Measurements from ENCODE around the gene HNRNPM. TPM values are rescaled to one million over a fixed set of nuclear protein-coding genes. Genes with fewer than 3 reads are reported as not detected.
A peak's percentile ranks its signal among the peaks of the same experiment; 100 is the strongest.

HNRNPM gene
- 112 TPM for polyA plus RNA-seq (2013, experiment 1 of 2)
- polyA plus RNA-seq (2013, experiment 2 of 2): 111 TPM

GRCh38 chr19:8444677-8445487 lies at the start of gene HNRNPM:
Gene HNRNPM (plus strand): TSS chr19:8444975. CDS start chr19:8444999, 24 bp downstream.
- Histone ChIP-seq H2AK5ac (ENCODE audit: low read depth, low read length) (peak within 1 kb of the TSS; percentile 100), H2AFZ (ENCODE audit: low read length) (peak within 1 kb of the TSS; percentile 88), H3K79me1 (ENCODE audit: low read depth, low read length) (peaks cover 4% of the 10 kb centered on the region), H3K9me3 (replicated peaks in 1 of 2; ENCODE audit: control insufficient read depth in 2 of 2, insufficient read depth in 1 of 2, low read depth in 1 of 2, low read length in 2 of 2) (no peaks in the 10 kb centered on the region), H3K4ac (ENCODE audit: low read length) (peak within 1 kb of the TSS; percentile 98), H2BK12ac (ENCODE audit: low read length) (no peak within 1 kb of the TSS), H3K18ac (ENCODE audit: low read length) (peak within 1 kb of the TSS; percentile 99), H4K8ac (ENCODE audit: low read depth, low read length) (peak within 1 kb of the TSS; percentile 88), H3K36me3 (replicated peaks in 1 of 2; ENCODE audit: control insufficient read depth in 2 of 2, insufficient read depth in 2 of 2, low read length in 2 of 2) (peaks cover 2 to 37% of the 10 kb centered on the region in 2 donors), H2BK15ac (ENCODE audit: low read length) (peak within 1 kb of the TSS; percentile 90), H3K14ac (ENCODE audit: low read length) (peak within 1 kb of the TSS; percentile 97), H2BK120ac (ENCODE audit: low read depth, low read length) (peak within 1 kb of the TSS; percentile 93), H3K27ac (replicated peaks; ENCODE audit: low read length) (peak within 1 kb of the TSS; percentile 82), H3K27me3 (ENCODE audit: control insufficient read depth in 3 of 3, insufficient read depth in 3 of 3, low read depth in 1 of 3, low read length in 3 of 3) (no peaks in the 10 kb centered on the region), H4K91ac (ENCODE audit: low read depth, low read length, poor library complexity) (peak within 1 kb of the TSS; percentile 93), H2BK5ac (ENCODE audit: low read length) (peak within 1 kb of the TSS; percentile 97), H3K23ac (ENCODE audit: low read depth, low read length, poor library complexity) (peak within 1 kb of the TSS; percentile 99), H3K4me3 (ENCODE audit: low read length in 2 of 2) (peak within 1 kb of the TSS; percentile 98), H3K4me1 (ENCODE audit: control insufficient read depth in 2 of 2, insufficient read depth in 1 of 2, low read depth in 1 of 2, low read length in 2 of 2) (peaks cover 8 to 11% of the 10 kb centered on the region in 2 donors), H3K9ac (ENCODE audit: low read depth, low read length, poor library complexity) (peak within 1 kb of the TSS; percentile 100), H3K4me2 (ENCODE audit: insufficient read depth, low read length, poor library complexity, severe bottlenecking) (peak within 1 kb of the TSS; percentile 75)
- DNase-seq (ENCODE audit: low spot score): peak; percentile 98
- WGBS, 2 donors (ENCODE audit: extremely low coverage in 2 of 2, insufficient read length in 2 of 2, insufficient replicate concordance in 1 of 2): no CpG with 5 or more reads among the region's 93 CpGs

GRCh38 chr19:8395621-8396082 lies 49.1 kb upstream of the HNRNPM start:
- WGBS, 2 donors (ENCODE audit: extremely low coverage in 2 of 2, insufficient read length in 2 of 2, insufficient replicate concordance in 1 of 2): no CpG with 5 or more reads among the region's 14 CpGs
- no peak overlapping the region for H3K4me3 ChIP-seq (ENCODE audit: low read length in 2 of 2)
- no peaks in the 10 kb centered on the region for H3K27me3 ChIP-seq (ENCODE audit: control insufficient read depth in 3 of 3, insufficient read depth in 3 of 3, low read depth in 1 of 3, low read length in 3 of 3)

GRCh38 chr19:8396185-8396562 lies 48.6 kb upstream of the HNRNPM start:
- H2BK120ac ChIP-seq (ENCODE audit: low read depth, low read length): no peak overlapping the region
- no peak overlapping the region for H3K27ac ChIP-seq (replicated peaks; ENCODE audit: low read length)
- no peak for DNase-seq (ENCODE audit: low spot score)
- H3K18ac ChIP-seq (ENCODE audit: low read length): peak overlapping the region; percentile 29
- no peak overlapping the region for H2BK15ac ChIP-seq (ENCODE audit: low read length)
- H3K23ac ChIP-seq (ENCODE audit: low read depth, low read length, poor library complexity): peak overlapping the region; percentile 39
- H2BK5ac ChIP-seq (ENCODE audit: low read length): no peak overlapping the region
- no peak overlapping the region for H3K4ac ChIP-seq (ENCODE audit: low read length)
- no peak overlapping the region for H3K9ac ChIP-seq (ENCODE audit: low read depth, low read length, poor library complexity)
- H3K79me1 ChIP-seq (ENCODE audit: low read depth, low read length): peaks cover 40% of the 10 kb centered on the region
- no peak overlapping the region for H2BK12ac ChIP-seq (ENCODE audit: low read length)
- no peak overlapping the region for H2AK5ac ChIP-seq (ENCODE audit: low read depth, low read length)
- no peak overlapping the region for H3K4me2 ChIP-seq (ENCODE audit: insufficient read depth, low read length, poor library complexity, severe bottlenecking)
- H4K91ac ChIP-seq (ENCODE audit: low read depth, low read length, poor library complexity): no peak overlapping the region
- H3K36me3 ChIP-seq (replicated peaks in 1 of 2; ENCODE audit: control insufficient read depth in 2 of 2, insufficient read depth in 2 of 2, low read length in 2 of 2): peaks cover 9 to 58% of the 10 kb centered on the region in 2 donors
- H3K4me1 ChIP-seq (ENCODE audit: control insufficient read depth in 2 of 2, insufficient read depth in 1 of 2, low read depth in 1 of 2, low read length in 2 of 2): peaks cover 5% of the 10 kb centered on the region in 2 donors
- no CpG with 5 or more reads among the region's 7 CpGs for WGBS, 2 donors (ENCODE audit: extremely low coverage in 2 of 2, insufficient read length in 2 of 2, insufficient replicate concordance in 1 of 2)
- no peak overlapping the region for H3K14ac ChIP-seq (ENCODE audit: low read length)
- H3K27me3 ChIP-seq (ENCODE audit: control insufficient read depth in 3 of 3, insufficient read depth in 3 of 3, low read depth in 1 of 3, low read length in 3 of 3): no peaks in the 10 kb centered on the region
- H3K4me3 ChIP-seq (ENCODE audit: low read length in 2 of 2): no peak overlapping the region
- H2AFZ ChIP-seq (ENCODE audit: low read length): no peak overlapping the region
- H4K8ac ChIP-seq (ENCODE audit: low read depth, low read length): no peak overlapping the region
- no peaks in the 10 kb centered on the region for H3K9me3 ChIP-seq (replicated peaks in 1 of 2; ENCODE audit: control insufficient read depth in 2 of 2, insufficient read depth in 1 of 2, low read depth in 1 of 2, low read length in 2 of 2)

More at GRCh38 chr19:8395621-8396082, 49.1 kb upstream of the HNRNPM start:
- no peak overlapping the region for H2BK15ac ChIP-seq (ENCODE audit: low read length)
- H4K8ac ChIP-seq (ENCODE audit: low read depth, low read length): no peak overlapping the region
- peaks cover 9 to 56% of the 10 kb centered on the region in 2 donors for H3K36me3 ChIP-seq (replicated peaks in 1 of 2; ENCODE audit: control insufficient read depth in 2 of 2, insufficient read depth in 2 of 2, low read length in 2 of 2)
- peaks cover 5 to 9% of the 10 kb centered on the region in 2 donors for H3K4me1 ChIP-seq (ENCODE audit: control insufficient read depth in 2 of 2, insufficient read depth in 1 of 2, low read depth in 1 of 2, low read length in 2 of 2)
- H4K91ac ChIP-seq (ENCODE audit: low read depth, low read length, poor library complexity): no peak overlapping the region
- no peaks in the 10 kb centered on the region for H3K9me3 ChIP-seq (replicated peaks in 1 of 2; ENCODE audit: control insufficient read depth in 2 of 2, insufficient read depth in 1 of 2, low read depth in 1 of 2, low read length in 2 of 2)
- H2BK5ac ChIP-seq (ENCODE audit: low read length): no peak overlapping the region
- H3K9ac ChIP-seq (ENCODE audit: low read depth, low read length, poor library complexity): no peak overlapping the region
- no peak for DNase-seq (ENCODE audit: low spot score)
- H2AFZ ChIP-seq (ENCODE audit: low read length): no peak overlapping the region
- no peak overlapping the region for H3K4me2 ChIP-seq (ENCODE audit: insufficient read depth, low read length, poor library complexity, severe bottlenecking)
- H3K18ac ChIP-seq (ENCODE audit: low read length): no peak overlapping the region
- no peak overlapping the region for H3K23ac ChIP-seq (ENCODE audit: low read depth, low read length, poor library complexity)
- H2BK120ac ChIP-seq (ENCODE audit: low read depth, low read length): no peak overlapping the region
- H2BK12ac ChIP-seq (ENCODE audit: low read length): no peak overlapping the region
- no peak overlapping the region for H3K27ac ChIP-seq (replicated peaks; ENCODE audit: low read length)
- H2AK5ac ChIP-seq (ENCODE audit: low read depth, low read length): no peak overlapping the region
- no peak overlapping the region for H3K14ac ChIP-seq (ENCODE audit: low read length)
- H3K4ac ChIP-seq (ENCODE audit: low read length): no peak overlapping the region
- H3K79me1 ChIP-seq (ENCODE audit: low read depth, low read length): peaks cover 43% of the 10 kb centered on the region

GRCh38 chr19:8396563-8397203 lies 48.1 kb upstream of the HNRNPM start:
- Histone ChIP-seq H2BK120ac (ENCODE audit: low read depth, low read length) (no peak overlapping the region), H4K8ac (ENCODE audit: low read depth, low read length) (no peak overlapping the region), H3K4me1 (ENCODE audit: control insufficient read depth in 2 of 2, insufficient read depth in 1 of 2, low read depth in 1 of 2, low read length in 2 of 2) (peaks cover under 1% of the 10 kb centered on the region in 2 donors), H3K79me1 (ENCODE audit: low read depth, low read length) (peaks cover 37% of the 10 kb centered on the region), H3K9ac (ENCODE audit: low read depth, low read length, poor library complexity) (no peak overlapping the region), H3K18ac (ENCODE audit: low read length) (peak overlapping the region; percentile 29), H3K27ac (replicated peaks; ENCODE audit: low read length) (no peak overlapping the region), H2BK12ac (ENCODE audit: low read length) (no peak overlapping the region), H3K4me2 (ENCODE audit: insufficient read depth, low read length, poor library complexity, severe bottlenecking) (no peak overlapping the region), H2BK5ac (ENCODE audit: low read length) (no peak overlapping the region), H2AFZ (ENCODE audit: low read length) (no peak overlapping the region), H2BK15ac (ENCODE audit: low read length) (no peak overlapping the region), H3K36me3 (replicated peaks in 1 of 2; ENCODE audit: control insufficient read depth in 2 of 2, insufficient read depth in 2 of 2, low read length in 2 of 2) (peaks cover 9 to 55% of the 10 kb centered on the region in 2 donors), H2AK5ac (ENCODE audit: low read depth, low read length) (no peak overlapping the region), H3K23ac (ENCODE audit: low read depth, low read length, poor library complexity) (peak overlapping the region; percentile 39), H3K9me3 (replicated peaks in 1 of 2; ENCODE audit: control insufficient read depth in 2 of 2, insufficient read depth in 1 of 2, low read depth in 1 of 2, low read length in 2 of 2) (no peaks in the 10 kb centered on the region), H3K4me3 (ENCODE audit: low read length in 2 of 2) (no peak overlapping the region), H4K91ac (ENCODE audit: low read depth, low read length, poor library complexity) (no peak overlapping the region), H3K27me3 (ENCODE audit: control insufficient read depth in 3 of 3, insufficient read depth in 3 of 3, low read depth in 1 of 3, low read length in 3 of 3) (no peaks in the 10 kb centered on the region), H3K14ac (ENCODE audit: low read length) (no peak overlapping the region), H3K4ac (ENCODE audit: low read length) (no peak overlapping the region)
- no CpG with 5 or more reads among the region's 22 CpGs for WGBS, 2 donors (ENCODE audit: extremely low coverage in 2 of 2, insufficient read length in 2 of 2, insufficient replicate concordance in 1 of 2)
- no peak for DNase-seq (ENCODE audit: low spot score)

Measured in neuronal stem cell (in vitro differentiated cells).